HG03175 (cell line): ENCODE results near the gene PAX3.

Experiments used
- ATAC-seq: cut with Tn5 transposase; IDR thresholded peaks from one replicate; pipeline ENCODE4 v1.9.1; 2021; ENCODE audit warnings: mild to moderate bottlenecking, moderate library complexity; ENCODE audit not compliant: unreplicated experiment

Gene PAX3

DNA sequence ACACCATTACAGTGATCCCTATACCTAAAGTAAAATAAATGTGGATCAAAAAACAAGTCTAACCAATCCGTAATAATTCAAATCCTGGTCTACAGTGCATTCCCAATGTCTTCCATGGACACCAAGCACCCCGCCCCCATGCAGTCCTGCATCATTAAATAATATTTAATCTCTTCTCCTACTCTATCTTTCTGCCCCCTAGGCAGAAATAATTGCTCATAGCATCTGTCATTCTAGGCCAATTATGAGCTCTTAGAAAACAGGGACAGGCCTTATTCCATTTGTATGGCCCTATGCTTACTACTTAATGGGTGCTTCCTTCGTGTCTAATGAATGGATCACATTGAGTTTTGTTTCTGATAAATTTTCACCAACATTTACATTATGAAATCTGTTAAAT is 66.4 kb downstream of the PAX3 start:
- no peak for ATAC-seq

DNA sequence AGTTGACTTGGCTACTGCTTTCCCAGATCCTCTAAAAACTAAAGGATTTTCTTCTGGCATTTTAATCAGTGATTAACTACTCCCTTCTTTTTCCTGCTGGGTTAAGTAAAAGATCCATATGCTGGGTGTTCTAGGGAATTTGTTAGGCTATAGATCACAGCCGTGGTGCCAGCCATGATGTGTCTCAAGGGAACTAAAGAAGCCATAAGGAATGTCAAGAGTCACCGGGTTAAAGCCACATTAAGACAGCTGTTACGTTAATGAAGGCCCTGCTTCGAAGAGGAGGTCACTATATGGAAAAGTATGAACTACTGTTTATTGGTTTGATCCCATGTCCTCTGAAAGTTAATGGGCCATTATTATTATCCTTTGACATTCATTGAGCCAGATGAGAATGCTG is 70.7 kb downstream of the PAX3 start:
- ATAC-seq, result no peak

DNA sequence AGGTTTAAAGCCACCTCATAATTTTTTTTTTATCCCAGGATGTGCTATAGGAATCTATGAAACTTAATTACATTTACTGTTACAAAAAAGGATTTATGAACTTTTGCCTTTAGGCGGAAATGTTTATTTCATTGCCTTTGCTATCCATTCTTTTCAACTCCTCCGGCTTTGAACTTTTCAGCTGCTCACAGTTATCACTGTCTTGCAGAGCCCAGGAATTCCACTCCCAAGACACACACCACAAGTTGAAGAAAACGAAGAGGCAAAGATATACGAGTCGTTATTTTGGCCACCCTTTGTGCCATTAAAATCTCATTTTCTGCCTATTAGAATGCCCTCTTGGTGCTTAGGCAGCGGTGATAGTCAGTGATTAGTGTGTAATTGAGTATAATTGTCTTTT is 80.0 kb downstream of the PAX3 start:
- no peak for ATAC-seq

DNA sequence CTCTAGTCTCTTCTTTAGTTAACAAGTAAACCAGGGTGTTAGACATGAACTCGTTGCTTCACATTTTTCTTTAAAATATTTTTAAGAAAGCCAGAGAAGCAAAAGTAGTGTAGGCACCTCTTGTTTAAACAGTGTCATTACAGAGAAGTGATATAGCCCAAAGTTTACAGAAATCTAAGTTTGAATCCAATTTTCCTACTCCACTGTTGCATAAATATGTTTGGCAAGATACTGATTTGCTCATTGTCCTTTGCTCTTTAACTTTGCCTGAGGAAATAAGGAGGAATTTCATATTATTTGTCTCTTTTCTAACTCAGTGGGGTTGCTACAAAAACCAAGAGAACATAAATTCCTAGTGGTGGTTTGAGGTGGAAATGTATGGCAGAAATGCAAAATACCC is 81.1 kb downstream of the PAX3 start:
- ATAC-seq, result no peak

DNA sequence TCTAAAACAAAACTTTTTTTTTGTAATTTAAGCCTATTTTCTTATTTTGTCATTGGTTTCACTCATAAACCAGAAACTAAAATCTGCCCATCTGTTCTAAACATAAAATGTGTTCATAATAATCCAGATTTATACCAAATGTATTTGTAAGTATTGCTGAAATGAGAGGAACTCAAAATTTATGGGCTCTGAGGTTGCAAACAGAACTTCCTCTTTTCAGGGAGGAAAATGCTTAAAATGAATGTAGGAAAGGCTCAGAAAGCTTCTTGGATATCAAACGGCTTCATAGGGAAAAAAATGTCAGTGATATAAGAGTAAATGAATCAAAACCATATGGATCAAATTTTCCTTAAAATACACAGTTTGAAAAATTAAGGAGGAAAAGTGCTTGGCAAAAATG is 83.9 kb downstream of the PAX3 start:
- ATAC-seq, result no peak

DNA sequence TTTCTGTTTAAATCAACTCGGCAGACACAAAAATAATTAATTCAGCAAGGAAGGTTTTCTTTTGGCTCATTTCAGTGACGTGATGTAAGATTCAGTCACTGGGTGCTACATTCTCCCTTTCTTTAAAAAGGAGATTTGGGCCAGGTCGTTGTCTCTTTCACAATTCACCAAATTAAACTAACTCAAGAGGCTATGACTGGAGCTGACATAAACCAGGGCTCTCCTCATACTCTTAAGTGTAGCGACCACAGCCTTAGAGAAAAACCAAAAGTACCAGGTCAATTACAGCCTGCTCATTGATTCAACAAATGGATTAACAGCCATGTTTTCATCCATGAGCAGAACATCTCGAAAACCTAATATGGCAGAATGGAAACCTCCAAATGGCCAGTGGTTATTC is 85.7 kb downstream of the PAX3 start:
- no peak for ATAC-seq

DNA sequence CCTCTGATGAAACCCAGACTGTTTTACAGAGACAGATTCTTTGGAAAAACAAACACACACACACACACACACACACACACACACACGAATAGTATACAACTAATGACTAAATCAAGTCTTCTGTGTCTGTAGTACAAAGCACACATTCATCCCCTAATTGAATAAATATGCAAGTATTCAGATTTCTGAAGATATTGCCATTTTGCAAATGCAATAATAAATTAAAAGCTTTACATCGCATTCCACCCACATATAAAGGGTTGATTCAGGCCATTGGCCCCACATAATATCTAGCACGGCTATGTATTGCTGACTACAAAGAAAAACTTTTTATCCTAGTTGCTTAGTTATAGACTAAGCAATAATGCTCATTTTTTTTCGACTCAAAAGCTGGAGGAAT is 86.2 kb downstream of the PAX3 start:
- no peak for ATAC-seq

DNA sequence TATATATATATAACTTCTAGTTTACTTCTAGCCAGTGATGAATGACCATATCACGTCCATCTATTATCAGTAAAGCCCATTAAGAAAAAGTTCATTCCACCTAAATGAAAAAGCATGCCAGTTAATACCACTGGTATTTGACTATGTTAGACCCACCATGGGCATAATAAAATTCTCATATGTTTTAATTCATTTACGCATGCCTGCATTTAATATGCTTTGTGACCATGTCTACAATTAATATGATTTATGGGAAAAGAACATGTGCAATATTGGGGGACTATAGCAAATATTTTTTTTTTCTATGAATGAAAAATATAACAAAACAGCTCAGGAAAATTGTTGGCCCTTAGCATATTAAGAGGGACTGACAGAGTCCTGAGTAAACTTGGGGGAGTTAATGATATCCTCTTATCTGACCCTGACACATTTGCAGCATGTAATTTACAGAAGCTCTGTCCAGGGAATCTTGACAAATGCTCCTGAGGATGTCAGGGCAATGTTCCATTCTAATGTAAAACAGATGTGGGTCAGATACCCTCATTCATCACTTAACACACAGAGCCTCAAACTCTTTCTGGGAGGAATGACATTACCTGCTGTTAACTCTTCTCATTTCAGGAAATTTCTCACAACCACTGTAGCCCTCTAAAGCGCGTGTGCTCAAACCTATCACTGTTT is 90.6 kb downstream of the PAX3 start:
- ATAC-seq, result no peak

DNA sequence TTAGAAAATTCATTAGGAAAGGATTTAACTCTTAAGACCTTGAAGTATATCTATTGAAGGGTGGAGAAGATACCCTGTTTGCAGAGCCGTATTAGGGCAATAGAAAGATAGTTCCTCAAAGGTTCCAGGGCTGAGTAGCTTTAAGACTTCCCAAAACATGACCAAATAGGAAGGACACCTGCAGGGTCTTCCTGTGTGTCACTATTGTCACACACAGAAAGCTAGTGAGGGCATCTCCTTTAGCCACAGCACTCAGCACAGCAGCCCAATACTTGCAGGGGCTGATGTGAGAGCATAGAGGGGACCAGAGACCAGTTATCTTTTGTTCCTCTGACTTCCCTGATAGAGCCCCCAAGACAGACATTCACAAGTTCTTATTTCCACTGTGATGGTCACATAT is 93.7 kb downstream of the PAX3 start:
- no peak for ATAC-seq

DNA sequence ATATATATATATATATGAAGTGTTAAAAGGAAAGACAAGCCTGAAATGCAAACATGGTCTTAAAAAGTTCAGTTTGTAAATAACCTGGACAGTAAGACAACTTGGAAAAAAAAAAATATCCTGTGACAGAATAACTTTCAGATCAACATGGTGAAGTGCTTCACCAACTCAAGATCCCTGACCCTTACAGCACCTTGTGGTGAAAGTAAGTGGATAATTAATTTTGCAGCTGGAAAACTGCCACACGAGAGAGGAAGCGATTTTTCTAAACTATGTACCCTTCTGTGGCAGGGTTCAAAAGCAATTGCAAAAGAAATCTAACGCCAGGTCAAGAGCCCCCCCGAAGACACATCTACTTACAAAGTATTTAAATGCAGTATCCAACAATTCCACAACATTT is 95.8 kb downstream of the PAX3 start:
- no peak for ATAC-seq

DNA sequence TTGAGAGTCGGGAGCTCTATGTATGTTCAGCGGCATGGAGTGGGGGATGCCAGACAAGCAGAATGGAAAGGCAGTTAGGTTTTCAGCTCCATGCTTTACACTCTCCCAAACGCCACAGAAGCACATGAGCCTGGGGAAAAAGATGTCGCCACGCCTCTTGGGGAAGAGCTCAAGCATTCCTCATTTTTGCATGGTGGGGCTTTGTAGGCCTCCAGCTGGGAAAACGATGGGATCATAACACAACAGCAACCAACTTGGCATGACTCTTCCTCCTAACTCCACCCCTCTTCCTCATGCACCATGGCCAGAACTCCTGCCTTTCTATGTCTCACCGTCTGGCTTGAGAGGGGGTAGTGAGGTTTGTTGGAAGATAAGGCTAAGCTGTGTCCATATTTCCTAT is 102.6 kb downstream of the PAX3 start:
- ATAC-seq, result no peak

DNA sequence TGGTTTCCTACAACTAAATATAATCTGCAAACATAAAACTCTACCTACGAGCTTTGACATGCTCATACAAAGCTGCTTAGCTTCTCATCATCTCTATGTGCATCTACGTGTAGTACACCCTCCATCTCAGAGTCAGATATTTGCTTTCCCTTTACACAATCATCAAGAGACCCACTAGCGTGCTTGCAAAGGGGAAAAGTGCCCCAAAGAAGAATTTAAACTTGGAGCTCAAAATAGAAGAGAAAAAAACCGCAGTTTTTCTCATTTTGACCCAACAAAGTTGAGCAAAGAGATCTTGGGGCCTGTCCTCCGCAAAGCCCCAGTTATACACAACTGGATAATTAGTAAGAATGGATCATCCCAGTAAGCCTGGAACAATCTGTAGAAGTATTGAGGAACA is 104.1 kb downstream of the PAX3 start:
- ATAC-seq, result no peak

DNA sequence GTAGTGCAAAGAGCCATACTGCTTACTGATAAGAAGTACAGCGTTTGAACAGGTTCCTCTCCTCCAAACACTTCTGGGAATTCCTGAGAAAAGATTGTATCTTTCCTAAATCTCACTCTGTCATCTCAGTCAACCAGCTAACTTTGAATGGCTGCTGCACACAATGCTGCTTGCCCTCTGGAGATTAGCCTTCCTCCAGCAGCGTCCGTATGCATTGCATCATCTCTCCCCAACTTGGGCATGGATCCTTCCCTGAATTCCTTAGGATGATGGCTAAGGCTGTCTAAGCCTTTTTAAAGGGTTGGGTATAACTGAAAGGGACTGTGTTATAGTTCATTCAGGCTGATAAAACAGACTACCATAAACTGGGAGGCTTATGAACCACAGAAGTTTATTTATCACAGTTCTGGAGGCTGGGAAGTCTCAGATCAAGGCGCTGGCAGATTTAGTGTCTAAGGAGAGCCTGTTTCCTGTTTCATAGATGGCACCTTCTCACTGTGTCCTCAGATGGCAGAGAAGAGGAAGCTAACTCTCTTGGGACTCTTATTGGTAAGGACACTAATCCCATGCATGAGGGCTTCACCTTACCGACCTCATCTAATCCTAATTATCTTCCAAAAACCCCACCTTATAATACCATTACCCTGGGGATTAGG is 105.3 kb downstream of the PAX3 start:
- ATAC-seq, result no peak

DNA sequence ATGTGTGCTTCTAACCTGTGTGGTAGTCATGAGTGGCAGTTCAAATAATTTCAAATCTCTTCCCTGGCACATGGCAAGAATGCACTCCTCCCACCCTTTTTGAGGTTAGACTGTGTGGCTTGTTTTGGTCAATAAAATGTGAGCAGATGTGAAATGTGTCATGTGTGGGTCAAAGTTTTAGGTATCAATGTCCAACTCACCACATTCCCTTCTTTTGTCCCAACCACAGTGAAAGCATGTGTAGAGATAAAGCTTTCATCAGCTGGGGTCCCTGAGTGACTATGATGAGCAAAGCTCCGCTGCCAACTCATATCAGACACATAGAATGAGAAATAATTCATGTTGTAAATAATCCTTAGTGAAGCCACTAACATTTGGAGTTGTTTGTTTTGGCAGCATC is 118.2 kb downstream of the PAX3 start:
- no peak for ATAC-seq

DNA sequence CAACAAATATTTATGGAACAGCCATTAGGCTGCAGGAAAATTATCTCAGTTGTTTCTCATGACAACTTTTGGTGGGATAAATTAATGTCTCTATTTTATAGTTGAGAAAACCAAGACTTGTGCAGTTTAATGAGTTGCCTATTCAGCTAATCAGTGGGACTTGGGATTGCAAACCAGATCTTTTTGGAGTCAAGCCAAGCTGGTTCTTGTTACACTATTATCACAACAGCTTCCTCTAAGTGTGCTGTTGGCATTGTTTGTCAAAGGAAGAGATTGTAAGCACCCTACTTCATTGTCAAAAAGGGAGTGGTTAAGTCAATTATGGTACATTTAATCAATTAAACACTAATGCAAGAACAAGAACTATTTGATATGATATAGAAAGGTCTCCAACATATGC is 119.2 kb downstream of the PAX3 start:
- no peak for ATAC-seq

DNA sequence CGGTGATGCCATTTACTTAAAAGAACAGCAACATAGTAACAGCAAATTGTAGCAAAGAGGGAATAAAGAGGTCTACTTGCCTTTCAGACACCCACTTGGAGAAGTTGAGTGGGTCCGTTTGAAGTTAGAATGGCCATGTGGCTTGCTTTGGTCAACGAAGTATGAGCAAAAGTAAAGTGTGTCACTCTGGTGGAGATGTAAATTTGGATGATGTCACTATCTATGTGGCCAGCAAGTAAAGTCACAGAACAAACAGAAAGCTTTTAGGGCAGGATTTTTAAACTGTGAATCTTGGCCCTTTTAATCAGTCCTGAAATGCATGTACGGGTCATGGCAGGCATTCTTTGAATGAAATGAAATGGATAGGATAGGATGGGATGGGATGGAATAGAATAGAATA is 120.3 kb downstream of the PAX3 start:
- no peak for ATAC-seq

DNA sequence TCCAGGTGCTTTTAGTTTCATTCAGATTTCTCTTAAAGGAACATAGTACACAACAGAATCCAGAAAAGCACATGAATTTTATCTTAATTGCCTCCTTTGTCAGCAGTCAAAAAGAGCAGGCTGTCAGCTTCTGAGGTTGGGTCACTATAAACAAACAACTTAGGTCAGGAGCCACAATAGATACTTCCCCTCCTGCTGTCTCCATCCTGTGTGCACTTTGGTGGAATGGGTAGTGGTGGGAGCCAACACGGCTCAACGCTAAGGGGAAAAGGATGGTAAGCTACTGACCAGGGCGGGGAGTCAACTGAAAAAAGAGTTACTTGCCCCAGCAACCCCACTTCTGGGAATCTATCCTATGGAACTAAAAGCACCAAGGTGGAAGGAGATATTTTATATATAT is 121.9 kb downstream of the PAX3 start:
- no peak for ATAC-seq

DNA sequence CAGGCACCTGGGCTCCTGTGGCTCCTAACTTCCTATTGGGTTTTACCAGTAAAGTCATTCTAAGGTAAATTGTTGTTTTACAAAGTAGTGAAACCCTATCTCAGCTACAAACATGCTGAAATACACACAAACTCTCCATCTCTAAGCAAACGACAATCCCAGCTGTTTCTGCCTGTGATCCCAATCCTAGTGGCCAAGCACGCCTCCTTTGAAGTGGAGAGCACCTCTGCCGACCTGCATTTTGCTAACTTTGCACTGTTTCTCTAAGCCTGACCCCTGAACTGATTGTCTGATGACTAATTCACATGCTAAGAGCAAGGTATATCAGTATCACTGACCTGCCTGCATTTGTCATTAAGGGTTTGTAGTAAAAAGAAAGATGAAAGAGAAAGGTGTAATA is 124.3 kb downstream of the PAX3 start:
- no peak for ATAC-seq

DNA sequence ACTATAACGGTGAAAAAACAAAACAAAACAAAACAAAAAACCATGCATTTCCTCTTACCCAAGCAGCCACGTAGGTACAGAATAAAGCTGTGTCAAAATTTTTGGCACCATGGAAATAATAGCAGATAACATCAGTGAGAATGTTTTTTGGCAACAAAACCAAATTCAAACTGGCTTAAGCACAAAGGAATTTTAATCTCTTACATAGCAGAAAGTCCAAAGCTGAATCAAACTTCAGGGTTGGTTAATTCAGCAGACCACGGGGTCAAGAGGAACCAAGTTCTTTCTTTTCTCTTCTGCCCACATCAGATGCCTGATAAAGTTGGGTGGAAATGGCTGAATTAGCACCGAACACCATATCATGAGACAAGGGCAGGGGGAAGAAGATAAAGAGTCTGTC is 129.5 kb downstream of the PAX3 start:
- no peak for ATAC-seq

DNA sequence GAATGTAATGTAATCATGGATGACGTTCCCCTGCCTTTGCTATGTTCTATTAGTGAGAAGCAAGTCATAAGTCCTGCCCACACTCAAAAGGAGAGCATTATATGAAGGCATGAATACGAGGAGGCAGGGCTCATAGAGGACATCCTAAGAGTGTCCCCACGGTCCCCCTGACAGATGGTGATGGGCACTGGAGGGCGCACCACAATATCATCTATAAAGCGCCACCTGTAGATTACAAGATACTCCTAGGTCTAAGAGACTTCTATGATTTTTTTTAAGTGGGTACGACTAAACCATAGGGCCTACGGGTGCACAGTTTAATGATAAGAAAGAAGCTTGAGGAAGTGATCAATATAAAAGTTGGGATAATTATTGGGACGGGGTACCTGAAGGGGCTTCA is 131.0 kb downstream of the PAX3 start:
- no peak for ATAC-seq

DNA sequence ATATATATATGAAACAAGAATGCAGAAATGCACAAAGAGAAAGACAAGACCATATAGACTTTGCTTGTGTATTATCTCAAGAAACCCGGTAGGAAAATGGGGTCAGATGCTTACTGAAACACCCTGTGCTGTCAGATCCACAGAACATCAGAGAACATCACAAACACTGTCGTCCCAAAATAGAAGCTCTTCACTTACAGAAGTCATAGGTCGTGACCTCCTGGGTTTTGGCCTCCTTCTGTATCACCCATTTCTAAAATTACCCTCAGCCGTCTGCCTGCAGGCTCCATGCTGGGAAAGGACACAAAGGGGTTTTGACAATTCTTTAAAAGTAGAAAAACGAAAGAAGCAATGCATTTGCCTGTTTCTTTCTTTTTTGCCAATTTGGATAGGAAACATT is 137.9 kb downstream of the PAX3 start:
- ATAC-seq, result no peak

DNA sequence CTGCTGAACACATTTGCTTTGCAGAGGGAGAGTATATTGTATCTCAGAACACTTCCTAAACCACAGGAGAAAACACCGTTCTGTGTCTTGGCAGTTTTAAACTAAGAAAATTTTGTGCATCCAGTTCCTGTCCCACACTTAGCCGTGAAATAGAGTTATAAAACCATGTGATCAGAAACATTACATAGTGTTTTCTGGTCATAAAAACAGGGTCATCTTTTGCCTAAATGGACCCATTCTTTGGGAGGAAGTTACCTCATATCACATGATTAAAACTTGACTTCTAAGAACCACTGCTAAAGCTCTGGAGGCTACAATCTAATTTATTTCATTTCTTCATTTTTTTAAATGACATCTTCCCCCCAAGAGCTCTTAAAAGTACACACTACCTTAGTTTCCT is 138.7 kb downstream of the PAX3 start:
- ATAC-seq, result no peak

DNA sequence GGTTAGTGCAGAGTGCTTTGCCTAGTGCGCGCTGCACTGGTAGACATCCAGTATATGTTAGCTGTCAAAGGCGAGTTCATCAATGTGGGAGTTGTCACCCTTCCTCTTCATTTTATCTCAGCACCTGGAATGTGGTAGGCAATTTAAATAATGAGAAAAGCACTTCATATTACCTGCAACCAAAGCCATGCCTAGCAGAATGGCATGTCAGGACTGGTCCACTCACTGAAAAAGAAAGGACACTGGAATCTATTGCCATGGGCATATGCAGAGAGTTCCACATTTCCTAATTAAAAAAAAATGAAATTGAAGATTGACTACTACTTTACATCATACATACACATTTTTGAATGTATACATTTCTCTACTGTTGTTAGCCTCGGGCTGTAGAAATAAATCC is 139.6 kb downstream of the PAX3 start:
- ATAC-seq, result no peak
